Colonic mucosa (tissue), 4 donors: ENCODE measurements around the gene EDNRA. TPM values are rescaled to one million over a fixed set of nuclear protein-coding genes. Genes with fewer than 3 reads are reported as not detected.

ENCODE experiments used
- DNase-seq: peaks from one replicate; pipeline ENCODE4 v3.0.0-alpha.2; 2020
- H3K27ac ChIP-seq: fragments of 200-600 bp; one replicate; pipeline ENCODE4 v1.8.0; 2021
- H3K27me3 ChIP-seq: fragments of 200-600 bp; one replicate; pipeline ENCODE4 v1.8.0; 2021
- H3K36me3 ChIP-seq: fragments of 200-600 bp; one replicate; pipeline ENCODE4 v1.8.0; 2021
- H3K4me1 ChIP-seq: fragments of 200-600 bp; one replicate; pipeline ENCODE4 v1.8.0; 2021; ENCODE audit warnings: mild to moderate bottlenecking
- H3K4me3 ChIP-seq: fragments of 200-600 bp; one replicate; pipeline ENCODE4 v1.8.0; 2021
- H3K9ac ChIP-seq, 2 donors: one replicate each; pipeline ENCODE4 v1.7.0; 2013; ENCODE audit warnings: control low read depth in 2 of 2, low read depth in 2 of 2, low read length in 2 of 2
- H3K9me3 ChIP-seq: fragments of 200-600 bp; one replicate; pipeline ENCODE4 v1.8.0; 2021
- CTCF ChIP-seq: fragments of 200-600 bp; IDR thresholded peaks from one replicate; pipeline ENCODE4 v1.8.0; 2022; ENCODE audit warnings: antibody characterized with exemption, mild to moderate bottlenecking
- intact Hi-C: fragments of 100-400 bp; cut with DNase I; formaldehyde crosslinking; loops from one replicate; pipeline ENCODE4 v1.14.1; 2022
- total RNA-seq, 2 donors: library from RNA; stranded (reverse); fragmentation: NEBNext Ultra II Directional in 1 of 2; extraction: Animal tissue kit (Norgen Biotek cat#: 25700) in 1 of 2; gene quantifications; one replicate each; pipeline ENCODE4 v1.2.1, GENCODE V29; 2021
- donor health status: healthy.
- donor health status: DM: no; HTN: no; CAD: no.
- donor health status: DM: no; HTN: no; CAD: no.

EDNRA gene
- total RNA-seq, 2 donors from 2014 or later, result 0.91 to 1.8 TPM

GRCh38 chr4:147487616-147488015 lies 6.7 kb downstream of the EDNRA start:
- H3K4me3 ChIP-seq, result no peak overlapping the region
- no peaks in the 10 kb centered on the region for H3K36me3 ChIP-seq
- no peaks in the 10 kb centered on the region for H3K4me1 ChIP-seq
- no peak for TF ChIP-seq CTCF
- no peak overlapping the region for H3K9ac ChIP-seq
- H3K27me3 ChIP-seq, result no peaks in the 10 kb centered on the region
- no peak for DNase-seq
- H3K27ac ChIP-seq, result no peak overlapping the region
- intact Hi-C loops, result no loop called here
- no peaks in the 10 kb centered on the region for H3K9me3 ChIP-seq

- intact Hi-C loops, result no loop called here
- no peaks in the 10 kb centered on the region for H3K4me1 ChIP-seq
- no peak overlapping the region for H3K4me3 ChIP-seq
- no peak overlapping the region for H3K27ac ChIP-seq
- H3K36me3 ChIP-seq, result no peaks in the 10 kb centered on the region
- TF ChIP-seq CTCF, result no peak
- H3K9me3 ChIP-seq, result no peaks in the 10 kb centered on the region
- no peak for DNase-seq
- no peaks in the 10 kb centered on the region for H3K27me3 ChIP-seq
- no peak overlapping the region for H3K9ac ChIP-seq
These were observed 7.7 kb downstream of the EDNRA start for GRCh38 chr4:147488556-147488955.

- no peak for TF ChIP-seq CTCF
- intact Hi-C loops, result no loop called here
- Histone ChIP-seq H3K4me1 (no peaks in the 10 kb centered on the region), H3K9me3 (no peaks in the 10 kb centered on the region), H3K4me3 (no peak overlapping the region), H3K27ac (no peak overlapping the region), H3K27me3 (no peaks in the 10 kb centered on the region), H3K36me3 (no peaks in the 10 kb centered on the region), H3K9ac (no peak overlapping the region)
- no peak for DNase-seq
These were observed 10.2 kb downstream of the EDNRA start for GRCh38 chr4:147491086-147491485.

- Histone ChIP-seq H3K27me3 (no peaks in the 10 kb centered on the region), H3K9me3 (no peaks in the 10 kb centered on the region), H3K4me1 (no peaks in the 10 kb centered on the region), H3K4me3 (no peak overlapping the region), H3K27ac (no peak overlapping the region), H3K9ac (no peak overlapping the region), H3K36me3 (no peaks in the 10 kb centered on the region)
- TF ChIP-seq CTCF, result no peak
- intact Hi-C loops, result no loop called here
- no peak for DNase-seq
These were observed 11.4 kb downstream of the EDNRA start for GRCh38 chr4:147492306-147492705.

- Histone ChIP-seq H3K27ac (no peak overlapping the region), H3K9me3 (no peaks in the 10 kb centered on the region), H3K4me1 (no peaks in the 10 kb centered on the region), H3K4me3 (no peak overlapping the region), H3K9ac (no peak overlapping the region), H3K36me3 (no peaks in the 10 kb centered on the region), H3K27me3 (no peaks in the 10 kb centered on the region)
- intact Hi-C loops, result no loop called here
- TF ChIP-seq CTCF, result no peak
- no peak for DNase-seq
These were observed 11.9 kb downstream of the EDNRA start for GRCh38 chr4:147492761-147493160.

- no peaks in the 10 kb centered on the region for H3K36me3 ChIP-seq
- H3K4me1 ChIP-seq, result no peaks in the 10 kb centered on the region
- intact Hi-C loops, result no loop called here
- H3K27ac ChIP-seq, result no peak overlapping the region
- no peaks in the 10 kb centered on the region for H3K27me3 ChIP-seq
- no peak for TF ChIP-seq CTCF
- no peaks in the 10 kb centered on the region for H3K9me3 ChIP-seq
- no peak for DNase-seq
- no peak overlapping the region for H3K4me3 ChIP-seq
- H3K9ac ChIP-seq, result no peak overlapping the region
These were observed 12.4 kb downstream of the EDNRA start for GRCh38 chr4:147493307-147493706.
